ENCODE data around the gene ICAM5. TPM values are rescaled to one million over a fixed set of nuclear protein-coding genes. Genes with fewer than 3 reads are reported as not detected.

The ICAM5 gene
- polyA plus RNA-seq, 1 donor (not counting 4 experiments of a cell fraction or from before 2014, with no cell fraction given), result 0.20 TPM

DNA sequence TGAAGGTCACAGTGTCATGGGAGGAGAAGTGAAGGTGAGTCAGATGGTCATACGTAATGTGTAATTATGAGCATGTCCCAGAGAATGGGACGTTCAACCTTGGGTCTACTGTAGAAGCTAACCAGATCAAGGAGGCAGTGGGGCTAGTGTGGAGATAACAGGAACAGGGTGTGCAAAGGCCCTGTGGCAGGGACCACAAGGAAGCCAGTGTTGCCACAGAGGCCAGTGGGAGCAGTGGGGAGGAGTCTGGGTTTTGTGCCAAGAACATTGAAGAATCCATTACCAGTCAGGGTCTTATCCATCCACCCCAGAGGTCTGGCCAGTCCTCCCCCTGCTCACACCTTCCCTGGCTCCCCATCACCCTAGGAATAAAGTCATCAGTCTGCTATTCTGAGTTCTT lies 34.4 kb upstream of the ICAM5 start:
- H3K79me2 ChIP-seq (ENCODE audit: control insufficient read depth, insufficient read depth, low read length), result peaks cover 16% of the 10 kb centered on the region
- H2AFZ ChIP-seq (ENCODE audit: control insufficient read depth, low read length), result no peak overlapping the region
- H3K4me3 ChIP-seq (ENCODE audit: control insufficient read depth in 2 of 3, extremely low read depth in 1 of 3, insufficient read depth in 2 of 3, low read depth in 1 of 3, low read length in 3 of 3), result no peak overlapping the region
- dilution Hi-C loops (cut with MboI; ENCODE audit: extremely low pct_ligation_motif_present, low sequenced_read_pairs), result no loop called here
- H3K9me3 ChIP-seq (ENCODE audit: control insufficient read depth, low read depth, low read length), result no peaks in the 10 kb centered on the region
- H3K4me2 ChIP-seq (ENCODE audit: control insufficient read depth, extremely low read depth, insufficient read depth, low read depth, low read length), result no peak overlapping the region
- H3K27me3 ChIP-seq (ENCODE audit: control insufficient read depth, extremely low read depth, insufficient read depth, low read length), result no peaks in the 10 kb centered on the region
- H3K36me3 ChIP-seq (ENCODE audit: control insufficient read depth in 2 of 2, extremely low read depth in 1 of 2, insufficient read depth in 2 of 2, low read length in 2 of 2), result peaks cover 26 to 29% of the 10 kb centered on the region in 2 experiments
- TF ChIP-seq, protein P1, sequence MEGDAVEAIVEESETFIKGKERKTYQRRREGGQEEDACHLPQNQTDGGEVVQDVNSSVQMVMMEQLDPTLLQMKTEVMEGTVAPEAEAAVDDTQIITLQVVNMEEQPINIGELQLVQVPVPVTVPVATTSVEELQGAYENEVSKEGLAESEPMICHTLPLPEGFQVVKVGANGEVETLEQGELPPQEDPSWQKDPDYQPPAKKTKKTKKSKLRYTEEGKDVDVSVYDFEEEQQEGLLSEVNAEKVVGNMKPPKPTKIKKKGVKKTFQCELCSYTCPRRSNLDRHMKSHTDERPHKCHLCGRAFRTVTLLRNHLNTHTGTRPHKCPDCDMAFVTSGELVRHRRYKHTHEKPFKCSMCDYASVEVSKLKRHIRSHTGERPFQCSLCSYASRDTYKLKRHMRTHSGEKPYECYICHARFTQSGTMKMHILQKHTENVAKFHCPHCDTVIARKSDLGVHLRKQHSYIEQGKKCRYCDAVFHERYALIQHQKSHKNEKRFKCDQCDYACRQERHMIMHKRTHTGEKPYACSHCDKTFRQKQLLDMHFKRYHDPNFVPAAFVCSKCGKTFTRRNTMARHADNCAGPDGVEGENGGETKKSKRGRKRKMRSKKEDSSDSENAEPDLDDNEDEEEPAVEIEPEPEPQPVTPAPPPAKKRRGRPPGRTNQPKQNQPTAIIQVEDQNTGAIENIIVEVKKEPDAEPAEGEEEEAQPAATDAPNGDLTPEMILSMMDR (optimal IDR thresholded peaks at IDR 0.05 in 1 of 3, IDR thresholded peaks at IDR 0.05 in 1 of 3, conservative IDR thresholded peaks at IDR 0.05 in 1 of 3; ENCODE audit: extremely low read depth in 1 of 3, insufficient read depth in 2 of 3, low read length in 3 of 3), result no peak
- TF ChIP-seq EZH2 (IDR thresholded peaks at IDR 0.05; ENCODE audit: low read length), result no peak
- no peaks in the 10 kb centered on the region for H4K20me1 ChIP-seq (ENCODE audit: control insufficient read depth, extremely low read depth, insufficient read depth, low read length)
- no peak overlapping the region for H3K9ac ChIP-seq (ENCODE audit: control insufficient read depth, extremely low read depth, insufficient read depth, low read length)
- peaks cover 22% of the 10 kb centered on the region for H3K4me1 ChIP-seq (ENCODE audit: control insufficient read depth, extremely low read depth, insufficient read depth, low read length)
- no peaks in the 10 kb centered on the region for H3K9me1 ChIP-seq (ENCODE audit: control insufficient read depth, extremely low read depth, insufficient read depth, low read length)
- no peak for FAIRE-seq
- H3K27ac ChIP-seq (ENCODE audit: control insufficient read depth, insufficient read depth, low read length), result no peak overlapping the region
- no peak for DNase-seq (ENCODE audit: low read depth, low spot score)

DNA sequence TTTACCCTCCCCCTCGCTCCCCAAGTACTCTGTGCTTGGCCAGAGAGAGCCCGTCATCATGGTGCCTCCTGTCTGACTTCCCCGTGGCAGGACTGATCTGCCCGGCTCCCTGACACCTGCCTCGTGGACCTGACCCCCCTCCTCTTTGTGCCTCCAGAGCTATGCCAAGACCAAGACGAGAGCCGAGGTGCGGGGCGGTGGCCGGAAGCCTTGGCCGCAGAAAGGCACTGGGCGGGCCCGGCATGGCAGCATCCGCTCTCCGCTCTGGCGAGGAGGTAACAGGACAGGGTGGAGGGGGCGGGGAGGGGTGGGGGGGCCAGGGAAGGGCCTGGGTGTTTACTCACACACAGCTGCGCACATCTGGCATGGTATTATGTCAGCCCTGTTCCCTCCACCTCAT lies 33.2 kb upstream of the ICAM5 start:
- H3K4me2 ChIP-seq (ENCODE audit: control insufficient read depth, extremely low read depth, insufficient read depth, low read depth, low read length), result no peak overlapping the region
- DNase-seq (ENCODE audit: low read depth, low spot score) (no peak), FAIRE-seq (no peak)
- peaks cover 26 to 29% of the 10 kb centered on the region in 2 experiments for H3K36me3 ChIP-seq (ENCODE audit: control insufficient read depth in 2 of 2, extremely low read depth in 1 of 2, insufficient read depth in 2 of 2, low read length in 2 of 2)
- no peak overlapping the region for H3K4me3 ChIP-seq (ENCODE audit: control insufficient read depth in 2 of 3, extremely low read depth in 1 of 3, insufficient read depth in 2 of 3, low read depth in 1 of 3, low read length in 3 of 3)
- H3K27ac ChIP-seq (ENCODE audit: control insufficient read depth, insufficient read depth, low read length), result no peak overlapping the region
- no peaks in the 10 kb centered on the region for H3K9me3 ChIP-seq (ENCODE audit: control insufficient read depth, low read depth, low read length)
- H3K9ac ChIP-seq (ENCODE audit: control insufficient read depth, extremely low read depth, insufficient read depth, low read length), result no peak overlapping the region
- no peak overlapping the region for H2AFZ ChIP-seq (ENCODE audit: control insufficient read depth, low read length)
- H4K20me1 ChIP-seq (ENCODE audit: control insufficient read depth, extremely low read depth, insufficient read depth, low read length), result no peaks in the 10 kb centered on the region
- H3K9me1 ChIP-seq (ENCODE audit: control insufficient read depth, extremely low read depth, insufficient read depth, low read length), result no peaks in the 10 kb centered on the region
- TF ChIP-seq, protein P1 (optimal IDR thresholded peaks at IDR 0.05 in 1 of 3, IDR thresholded peaks at IDR 0.05 in 1 of 3, conservative IDR thresholded peaks at IDR 0.05 in 1 of 3; ENCODE audit: extremely low read depth in 1 of 3, insufficient read depth in 2 of 3, low read length in 3 of 3), result no peak
- TF ChIP-seq EZH2 (IDR thresholded peaks at IDR 0.05; ENCODE audit: low read length), result no peak
- peaks cover 16% of the 10 kb centered on the region for H3K79me2 ChIP-seq (ENCODE audit: control insufficient read depth, insufficient read depth, low read length)
- dilution Hi-C loops (cut with MboI; ENCODE audit: extremely low pct_ligation_motif_present, low sequenced_read_pairs), result no loop called here
- H3K27me3 ChIP-seq (ENCODE audit: control insufficient read depth, extremely low read depth, insufficient read depth, low read length), result no peaks in the 10 kb centered on the region
- H3K4me1 ChIP-seq (ENCODE audit: control insufficient read depth, extremely low read depth, insufficient read depth, low read length), result peaks cover 27% of the 10 kb centered on the region

All from keratinocyte (primary cell).